ENCODE measurements around the gene DENND11. TPM values are rescaled to one million over a fixed set of nuclear protein-coding genes. Genes with fewer than 3 reads are reported as not detected.

The DENND11 gene
- total RNA-seq, 3 donors from 2014 or later, result 25.6 to 38.1 (median 28.0) TPM

DNA sequence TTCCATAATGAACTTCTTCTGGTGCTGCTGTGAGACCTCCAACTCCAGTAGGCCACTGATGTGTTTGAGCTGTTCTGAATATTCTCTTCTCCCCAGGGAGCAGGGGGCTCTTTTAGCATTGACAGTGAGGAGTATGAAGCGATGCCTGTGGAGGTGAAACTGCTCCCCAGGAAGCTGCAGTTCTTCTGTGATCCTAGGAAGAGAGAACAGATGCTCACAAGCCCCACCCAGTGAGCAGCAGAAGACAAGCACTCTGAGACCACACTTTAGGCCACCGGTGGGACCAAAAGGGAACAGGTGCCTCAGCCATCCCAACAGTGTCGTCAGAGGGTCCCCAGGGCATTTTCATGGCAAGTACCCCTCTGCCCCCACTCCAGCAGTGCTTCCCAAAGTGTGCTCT is 49.3 kb downstream of the DENND11 start:
- intact Hi-C loops (cut with DNase I, micrococcal nuclease), result loop anchor here in 1 of 2 donors (10.0 kb wide), 1 partner anchor 132 kb away; no protein-coding TSS in a partner anchor
- TF ChIP-seq, protein P1, sequence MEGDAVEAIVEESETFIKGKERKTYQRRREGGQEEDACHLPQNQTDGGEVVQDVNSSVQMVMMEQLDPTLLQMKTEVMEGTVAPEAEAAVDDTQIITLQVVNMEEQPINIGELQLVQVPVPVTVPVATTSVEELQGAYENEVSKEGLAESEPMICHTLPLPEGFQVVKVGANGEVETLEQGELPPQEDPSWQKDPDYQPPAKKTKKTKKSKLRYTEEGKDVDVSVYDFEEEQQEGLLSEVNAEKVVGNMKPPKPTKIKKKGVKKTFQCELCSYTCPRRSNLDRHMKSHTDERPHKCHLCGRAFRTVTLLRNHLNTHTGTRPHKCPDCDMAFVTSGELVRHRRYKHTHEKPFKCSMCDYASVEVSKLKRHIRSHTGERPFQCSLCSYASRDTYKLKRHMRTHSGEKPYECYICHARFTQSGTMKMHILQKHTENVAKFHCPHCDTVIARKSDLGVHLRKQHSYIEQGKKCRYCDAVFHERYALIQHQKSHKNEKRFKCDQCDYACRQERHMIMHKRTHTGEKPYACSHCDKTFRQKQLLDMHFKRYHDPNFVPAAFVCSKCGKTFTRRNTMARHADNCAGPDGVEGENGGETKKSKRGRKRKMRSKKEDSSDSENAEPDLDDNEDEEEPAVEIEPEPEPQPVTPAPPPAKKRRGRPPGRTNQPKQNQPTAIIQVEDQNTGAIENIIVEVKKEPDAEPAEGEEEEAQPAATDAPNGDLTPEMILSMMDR (IDR thresholded peaks at IDR 0.05), result no peak
- no peaks in the 10 kb centered on the region for H3K36me3 ChIP-seq (ENCODE audit: low read depth)
- H3K4me3 ChIP-seq, result no peak overlapping the region
- no peaks in the 10 kb centered on the region for H3K4me1 ChIP-seq (ENCODE audit: low read depth)
- DNase-seq (no peak), ATAC-seq (no peak)
- H3K9me3 ChIP-seq, result no peaks in the 10 kb centered on the region

Other genes starting within 250 kb of the DENND11 start
- gene AGK, start 150.8 kb downstream of the DENND11 start, total RNA-seq, result 10 to 100 TPM; 16.7 to 20.7 (median 17.6) TPM
- gene WEE2, start 6.2 kb upstream of the DENND11 start, total RNA-seq, result not detected
- gene SSBP1, start 36.2 kb upstream of the DENND11 start, total RNA-seq, result 10 to 100 TPM; 67.3 to 96.4 (median 81.6) TPM
- gene TAS2R3, start 61.9 kb upstream of the DENND11 start, total RNA-seq, result 1 to 10 TPM; 1.8 to 3.0 (median 2.7) TPM
- gene TAS2R4, start 74.5 kb upstream of the DENND11 start, total RNA-seq, result 1 to 10 TPM; 1.1 to 2.3 (median 2.1) TPM
- gene TAS2R5, start 88.1 kb upstream of the DENND11 start, total RNA-seq, result 1 to 10 TPM; 1.1 to 2.7 (median 2.4) TPM
- not detected for gene PRSS37, start 139.3 kb upstream of the DENND11 start, total RNA-seq
- gene OR9A4, start 214.2 kb upstream of the DENND11 start, total RNA-seq, result under 1 TPM in 1 of 3 donors, not detected in 2; 0.26 TPM
- under 1 TPM in 2 of 3 donors, not detected in 1; 0.38 to 0.41 TPM for gene CLEC5A, start 244.8 kb upstream of the DENND11 start, total RNA-seq